ENCODE measurements around the gene GATAD2A. TPM values are rescaled to one million over a fixed set of nuclear protein-coding genes. Genes with fewer than 3 reads are reported as not detected.
A peak's percentile ranks its signal among the peaks of the same experiment; 100 is the strongest.

GATAD2A gene
- total RNA-seq, 1 experiment from 2014 or later: 189 TPM

DNA sequence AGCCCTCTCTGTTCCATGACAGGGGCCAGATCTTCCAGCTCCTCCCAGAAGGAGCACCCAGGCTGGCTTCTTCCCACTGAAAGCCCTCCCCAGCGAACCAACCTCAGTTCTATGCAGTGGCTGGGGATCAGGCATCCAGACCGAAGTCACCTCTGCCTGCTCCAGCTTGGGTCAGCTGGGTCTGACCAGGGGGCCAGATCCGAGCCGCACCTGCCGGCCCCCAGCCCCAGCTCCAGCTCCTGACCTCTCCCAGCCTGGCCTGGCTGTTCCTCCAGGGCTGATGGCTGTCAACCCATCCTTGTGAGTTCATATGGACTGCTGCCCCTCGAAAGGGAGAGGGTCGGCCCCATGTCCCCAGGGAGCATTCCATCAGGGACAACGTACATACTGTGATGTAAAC is 101.9 kb downstream of the GATAD2A start:
- no peaks in the 10 kb centered on the region for H4K20me1 ChIP-seq (ENCODE audit: control insufficient read depth, insufficient read depth, insufficient read length)
- no peak overlapping the region for H3K4ac ChIP-seq (ENCODE audit: low read depth, low read length)
- H4K91ac ChIP-seq (ENCODE audit: insufficient read length, low read depth, low read length): no peak overlapping the region
- no peak overlapping the region for H2AK5ac ChIP-seq (ENCODE audit: insufficient read length, low read length)
- Mint-ChIP-seq H3K4me3 (no peak overlapping the region), H3K36me3 (ENCODE audit: insufficient read depth in 1 of 3, low read depth in 3 of 3) (peaks cover 23 to 56% (median 48%) of the 10 kb centered on the region in 3 experiments), H3K9me3 (no peaks in the 10 kb centered on the region), H3K4me1 (peaks cover 3 to 12% of the 10 kb centered on the region in 2 experiments), H3K27ac (peak overlapping the region in 2 of 3 experiments; percentile 36 to 90; a peak in 2 of 7 replicates), H3K27me3 (ENCODE audit: low read depth) (peaks cover 4% of the 10 kb centered on the region; the same call in 1 of the 2 replicates)
- no peak overlapping the region for H3K18ac ChIP-seq (ENCODE audit: insufficient read length, low read depth, low read length)
- H4K8ac ChIP-seq (replicated peaks; ENCODE audit: insufficient read length, low read depth, low read length): no peak overlapping the region
- H3K9ac ChIP-seq (ENCODE audit: extremely low read depth, insufficient read length, low read length): no peak overlapping the region
- no peaks in the 10 kb centered on the region for H3K79me2 ChIP-seq (ENCODE audit: insufficient read depth, low read length)
- no peak overlapping the region for H3K27ac ChIP-seq (ENCODE audit: insufficient read length, low read depth, low read length)
- H3K4me2 ChIP-seq (ENCODE audit: insufficient read depth, insufficient read length, low read length): no peak overlapping the region
- no peaks in the 10 kb centered on the region for H3K4me1 ChIP-seq (ENCODE audit: insufficient read depth, low read length)
- no peaks in the 10 kb centered on the region for H3K23me2 ChIP-seq (ENCODE audit: insufficient read length, low read depth, low read length, poor library complexity, severe bottlenecking)
- WGBS (ENCODE audit: extremely low coverage, insufficient read length, low lambda C conversion rate): no CpG with 5 or more reads among the region's 8 CpGs
- H2BK12ac ChIP-seq (ENCODE audit: insufficient read length, low read depth, low read length): no peak overlapping the region
- no peak overlapping the region for H3K23ac ChIP-seq (ENCODE audit: insufficient read length, low read depth, low read length)
- H3K56ac ChIP-seq (ENCODE audit: insufficient read length, low read depth, low read length): no peak overlapping the region
- H2AFZ ChIP-seq (ENCODE audit: low read length): no peak overlapping the region
- H3K27me3 ChIP-seq (ENCODE audit: insufficient read depth, low read length): no peaks in the 10 kb centered on the region
- no peak overlapping the region for H3T11ph ChIP-seq (ENCODE audit: low read length)
- H3K14ac ChIP-seq (ENCODE audit: insufficient read depth, low read length): no peak overlapping the region
- no peak overlapping the region for H2BK5ac ChIP-seq (ENCODE audit: insufficient read length, low read length)
- H4K5ac ChIP-seq (ENCODE audit: insufficient read length, low read depth, low read length): no peak overlapping the region
- H2BK15ac ChIP-seq (ENCODE audit: low read depth, low read length): no peak overlapping the region
- no peak for DNase-seq
- H3K9me3 ChIP-seq (ENCODE audit: control insufficient read depth, low read depth, low read length): no peaks in the 10 kb centered on the region
- no peak for TF ChIP-seq CTCF (conservative IDR thresholded peaks at IDR 0.05)
- no peak overlapping the region for H2BK20ac ChIP-seq (ENCODE audit: low read depth, low read length, poor library complexity, severe bottlenecking)
- no peak overlapping the region for H2BK120ac ChIP-seq (ENCODE audit: low read depth, low read length, poor library complexity, severe bottlenecking)
- no peaks in the 10 kb centered on the region for H3K79me1 ChIP-seq (ENCODE audit: insufficient read depth, low read depth, low read length, poor library complexity, severe bottlenecking)
